ENCODE measurements around the gene CLSTN2.

The CLSTN2 gene

DNA sequence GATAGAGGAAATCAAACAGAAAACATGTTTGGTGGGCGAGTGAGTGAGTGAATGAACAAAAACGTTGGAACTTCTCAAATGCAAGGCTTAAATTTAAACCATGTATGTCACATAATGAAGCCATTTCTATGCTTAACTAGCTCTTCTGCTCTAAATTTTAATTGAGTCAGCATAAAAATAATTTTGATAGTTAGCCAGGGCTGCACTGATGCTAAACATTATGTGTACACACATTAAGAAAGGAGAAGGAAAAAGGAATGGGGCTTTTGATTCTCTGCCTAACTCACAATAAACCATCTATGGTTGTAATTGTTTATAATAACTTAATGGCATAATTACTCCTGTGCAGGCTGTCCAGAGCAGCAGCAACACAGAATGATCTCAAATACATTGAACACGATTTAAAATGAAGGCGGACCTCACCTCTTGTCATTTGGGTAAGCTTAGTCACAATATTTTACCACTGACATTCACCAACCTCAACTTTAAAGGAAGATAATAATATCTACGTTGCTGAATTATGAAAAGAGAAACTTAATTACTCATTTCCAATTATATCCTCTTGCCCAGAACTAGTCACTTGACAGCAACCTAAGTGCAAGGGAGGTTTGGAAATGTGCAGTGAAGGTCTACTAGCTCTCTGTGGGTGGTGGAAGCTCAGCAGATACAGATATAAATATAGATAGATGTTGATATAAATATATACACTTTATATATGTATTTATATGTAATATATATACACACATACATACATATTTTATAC lies 424.4 kb downstream of the CLSTN2 start:
- H3K27me3 Mint-ChIP-seq: no peaks in the 10 kb centered on the region
- H3K4me3 Mint-ChIP-seq: no peak overlapping the region
- CTCF ChIA-PET: no interaction called here
- no peaks in the 10 kb centered on the region for H3K4me1 Mint-ChIP-seq
- H3K27ac Mint-ChIP-seq: no peak overlapping the region
- no peak for DNase-seq
- no peaks in the 10 kb centered on the region for H3K9me3 Mint-ChIP-seq
- H3K36me3 Mint-ChIP-seq: no peaks in the 10 kb centered on the region

DNA sequence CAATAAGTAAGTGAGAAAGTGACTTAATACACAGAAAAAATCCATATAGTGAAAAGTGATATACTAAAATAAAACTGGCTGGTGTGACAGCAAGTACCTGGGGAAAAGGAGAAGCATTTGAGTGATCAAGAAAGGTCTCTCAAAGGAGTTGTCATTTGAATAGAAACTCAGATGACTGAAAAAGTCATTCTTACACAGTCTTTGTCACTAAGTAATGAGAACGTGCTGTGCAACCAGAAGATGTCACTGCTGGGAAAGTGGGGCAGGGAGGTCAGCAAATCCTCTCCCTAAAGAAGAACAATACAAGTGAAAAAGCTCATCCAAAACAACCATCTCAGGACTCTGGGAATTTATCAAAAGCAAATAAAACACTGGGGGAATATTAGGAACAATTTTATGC lies 425.3 kb downstream of the CLSTN2 start:
- Mint-ChIP-seq H3K4me3 (no peak overlapping the region), H3K27me3 (no peaks in the 10 kb centered on the region), H3K9me3 (no peaks in the 10 kb centered on the region), H3K4me1 (no peaks in the 10 kb centered on the region), H3K36me3 (no peaks in the 10 kb centered on the region), H3K27ac (no peak overlapping the region)
- CTCF ChIA-PET: no interaction called here
- DNase-seq: no peak

DNA sequence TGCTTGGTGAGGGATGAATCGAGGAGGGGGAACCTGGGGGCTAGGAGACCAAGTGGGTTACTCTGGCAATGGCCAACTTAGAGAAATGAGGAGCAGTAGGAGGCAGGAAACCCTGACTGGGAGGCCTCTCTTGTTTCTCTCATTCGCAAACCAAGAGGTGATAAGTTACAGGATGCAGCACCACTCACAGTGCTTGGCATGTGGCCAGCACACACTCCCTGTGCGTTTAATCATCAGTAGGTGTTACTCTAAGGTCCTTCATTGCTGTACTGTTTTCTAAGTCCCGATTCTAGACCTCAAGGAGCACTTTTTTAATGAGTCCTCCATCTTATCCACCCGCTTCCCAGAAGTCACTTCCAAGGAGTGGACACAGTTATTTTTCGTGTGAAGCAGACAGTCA lies 428.8 kb downstream of the CLSTN2 start:
- Mint-ChIP-seq H3K9me3 (no peaks in the 10 kb centered on the region), H3K36me3 (no peaks in the 10 kb centered on the region), H3K27me3 (no peaks in the 10 kb centered on the region), H3K4me3 (no peak overlapping the region), H3K27ac (no peak overlapping the region), H3K4me1 (no peaks in the 10 kb centered on the region)
- no peak for DNase-seq
- CTCF ChIA-PET: no interaction called here

DNA sequence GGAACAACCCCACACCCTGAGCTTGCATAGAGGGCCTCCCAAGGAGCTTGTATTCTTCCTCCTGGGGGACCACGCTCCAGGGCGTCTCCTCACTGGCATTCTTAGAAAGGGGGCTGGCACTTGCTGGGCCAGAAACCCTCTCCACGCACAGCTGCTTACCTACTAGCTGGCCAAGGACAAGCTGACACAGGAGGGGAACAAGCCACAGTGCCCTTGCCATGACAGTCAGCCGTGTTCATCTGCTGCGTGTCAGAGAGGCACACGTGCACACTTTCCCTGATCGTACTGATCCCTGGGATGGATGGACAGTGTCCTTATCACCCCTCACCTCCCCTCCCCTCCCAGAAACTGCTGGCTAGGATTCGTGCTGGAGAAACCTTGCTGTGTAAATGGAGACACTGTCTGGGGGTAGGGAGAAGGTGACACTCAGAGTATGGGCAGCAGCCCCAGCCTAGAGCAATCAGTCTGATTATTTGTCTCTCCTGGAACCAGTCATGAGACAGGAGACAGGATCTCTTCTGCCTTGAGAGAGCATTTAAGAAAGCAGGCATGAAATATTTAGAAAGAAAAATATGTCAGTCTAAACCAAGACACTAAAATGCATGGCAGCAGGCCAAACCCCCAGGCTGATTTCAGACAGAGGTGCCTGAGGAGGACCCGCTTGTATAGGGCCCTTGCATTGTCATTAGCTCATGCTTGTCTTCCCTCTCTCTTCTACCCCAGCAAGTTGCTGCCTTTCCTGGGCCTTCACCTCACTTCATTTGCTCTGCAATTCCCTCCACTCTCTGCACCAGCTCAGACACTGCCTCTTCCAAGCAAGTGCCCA lies 431.1 kb downstream of the CLSTN2 start:
- H3K4me1 Mint-ChIP-seq: no peaks in the 10 kb centered on the region
- no peaks in the 10 kb centered on the region for H3K27me3 Mint-ChIP-seq
- H3K9me3 Mint-ChIP-seq: no peaks in the 10 kb centered on the region
- no peak for DNase-seq
- no peaks in the 10 kb centered on the region for H3K36me3 Mint-ChIP-seq
- H3K27ac Mint-ChIP-seq: no peak overlapping the region
- CTCF ChIA-PET: no interaction called here
- no peak overlapping the region for H3K4me3 Mint-ChIP-seq

DNA sequence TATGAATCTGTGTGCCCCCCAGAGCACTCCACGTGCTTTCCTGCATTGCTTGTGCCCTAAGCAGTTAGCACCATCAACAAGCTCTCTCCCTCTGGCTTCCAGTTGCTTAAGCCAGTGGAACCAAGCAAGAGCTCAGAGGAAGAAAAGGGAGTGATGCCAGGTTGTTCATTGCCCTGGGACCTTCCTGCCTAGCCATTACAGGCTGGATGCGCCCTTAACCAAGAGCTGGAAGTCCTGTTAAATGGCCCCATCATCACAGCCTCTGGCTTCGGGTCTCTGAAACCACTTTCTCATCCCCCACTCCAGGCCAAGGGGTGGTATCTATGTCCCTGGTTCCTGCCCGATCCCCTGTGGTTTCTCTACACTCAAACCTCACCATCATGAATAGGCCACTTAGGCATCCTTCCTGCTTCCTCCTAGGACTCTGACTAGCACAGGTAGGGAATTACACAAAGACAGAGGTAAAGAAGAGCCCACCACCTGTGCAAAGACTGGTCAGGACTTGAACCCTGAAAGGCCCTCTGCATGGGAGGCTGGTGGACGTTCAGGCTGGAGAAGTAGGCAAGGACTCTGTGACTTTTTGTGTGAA lies 433.3 kb downstream of the CLSTN2 start:
- DNase-seq: no peak
- Mint-ChIP-seq H3K4me1 (no peaks in the 10 kb centered on the region), H3K4me3 (no peak overlapping the region), H3K36me3 (no peaks in the 10 kb centered on the region), H3K9me3 (no peaks in the 10 kb centered on the region), H3K27me3 (no peaks in the 10 kb centered on the region), H3K27ac (no peak overlapping the region)
- CTCF ChIA-PET: interaction anchor here (0.7 kb wide), 1 partner anchor 176 kb away, joined by 3 read pairs; no protein-coding TSS in a partner anchor

DNA sequence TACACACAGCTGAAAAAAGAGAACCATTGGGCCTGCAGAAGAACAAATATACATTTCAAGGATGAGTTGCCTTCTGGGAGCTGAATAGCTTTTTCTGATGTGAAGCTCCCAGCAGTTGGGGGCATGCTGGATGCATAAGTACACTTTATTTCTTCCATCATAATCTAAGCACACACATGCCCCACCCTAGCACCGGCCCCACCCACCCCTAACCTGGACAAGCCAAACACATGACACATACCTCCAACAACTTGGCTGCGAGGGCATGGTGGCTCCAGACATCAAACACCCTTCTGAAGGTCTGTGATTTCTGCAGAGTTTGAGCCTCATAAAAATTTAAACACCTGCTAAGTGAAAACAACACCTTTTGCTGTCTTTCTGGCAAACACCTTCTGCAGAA lies 435.7 kb downstream of the CLSTN2 start:
- no peaks in the 10 kb centered on the region for H3K4me1 Mint-ChIP-seq
- CTCF ChIA-PET: no interaction called here
- H3K9me3 Mint-ChIP-seq: no peaks in the 10 kb centered on the region
- DNase-seq: no peak
- H3K36me3 Mint-ChIP-seq: no peaks in the 10 kb centered on the region
- no peak overlapping the region for H3K27ac Mint-ChIP-seq
- H3K4me3 Mint-ChIP-seq: no peak overlapping the region
- H3K27me3 Mint-ChIP-seq: no peaks in the 10 kb centered on the region

DNA sequence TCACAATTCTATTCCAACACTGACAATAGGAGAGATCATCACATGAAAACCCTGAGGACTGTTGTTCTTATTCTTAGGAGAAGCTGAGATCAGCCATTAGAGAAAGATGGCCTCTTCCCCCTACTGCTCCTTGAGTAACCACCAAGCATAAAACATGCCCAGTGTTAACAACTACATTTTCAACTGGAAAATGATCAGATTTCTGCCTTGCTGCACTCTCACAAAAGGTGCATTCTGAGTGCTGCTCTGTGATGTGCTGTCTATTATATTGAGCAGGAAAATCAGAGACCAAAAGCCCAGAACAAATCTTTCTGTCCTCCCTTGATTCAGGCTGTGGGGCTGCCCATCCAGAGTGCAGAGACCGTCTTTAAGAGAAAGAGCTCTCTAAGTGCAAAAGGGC lies 438.2 kb downstream of the CLSTN2 start:
- Mint-ChIP-seq H3K4me3 (no peak overlapping the region), H3K36me3 (no peaks in the 10 kb centered on the region), H3K4me1 (no peaks in the 10 kb centered on the region), H3K27me3 (no peaks in the 10 kb centered on the region), H3K9me3 (no peaks in the 10 kb centered on the region), H3K27ac (no peak overlapping the region)
- no peak for DNase-seq
- CTCF ChIA-PET: no interaction called here

DNA sequence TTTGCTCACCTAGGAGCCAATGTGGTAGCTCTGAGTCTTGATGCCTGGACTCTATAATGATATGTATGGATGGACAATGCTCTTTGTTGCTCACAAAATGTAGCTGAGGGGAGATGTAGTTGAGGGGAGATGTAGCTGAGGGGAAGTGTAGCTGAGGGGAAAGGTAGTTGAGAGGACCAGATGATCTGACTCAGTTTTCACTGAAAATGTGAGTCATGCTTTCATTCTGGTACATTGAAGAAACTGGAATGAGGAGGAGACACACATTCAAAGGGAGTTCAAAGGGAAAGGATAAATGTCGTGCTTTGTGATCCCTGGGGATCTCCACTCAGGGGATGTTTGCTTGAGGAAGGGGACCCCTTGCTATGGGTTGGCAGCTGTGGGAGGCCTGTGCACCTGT lies 440.0 kb downstream of the CLSTN2 start:
- H3K36me3 Mint-ChIP-seq: no peaks in the 10 kb centered on the region
- H3K4me3 Mint-ChIP-seq: no peak overlapping the region
- H3K27me3 Mint-ChIP-seq: no peaks in the 10 kb centered on the region
- no peak for DNase-seq
- CTCF ChIA-PET: no interaction called here
- no peaks in the 10 kb centered on the region for H3K4me1 Mint-ChIP-seq
- no peak overlapping the region for H3K27ac Mint-ChIP-seq
- H3K9me3 Mint-ChIP-seq: no peaks in the 10 kb centered on the region

DNA sequence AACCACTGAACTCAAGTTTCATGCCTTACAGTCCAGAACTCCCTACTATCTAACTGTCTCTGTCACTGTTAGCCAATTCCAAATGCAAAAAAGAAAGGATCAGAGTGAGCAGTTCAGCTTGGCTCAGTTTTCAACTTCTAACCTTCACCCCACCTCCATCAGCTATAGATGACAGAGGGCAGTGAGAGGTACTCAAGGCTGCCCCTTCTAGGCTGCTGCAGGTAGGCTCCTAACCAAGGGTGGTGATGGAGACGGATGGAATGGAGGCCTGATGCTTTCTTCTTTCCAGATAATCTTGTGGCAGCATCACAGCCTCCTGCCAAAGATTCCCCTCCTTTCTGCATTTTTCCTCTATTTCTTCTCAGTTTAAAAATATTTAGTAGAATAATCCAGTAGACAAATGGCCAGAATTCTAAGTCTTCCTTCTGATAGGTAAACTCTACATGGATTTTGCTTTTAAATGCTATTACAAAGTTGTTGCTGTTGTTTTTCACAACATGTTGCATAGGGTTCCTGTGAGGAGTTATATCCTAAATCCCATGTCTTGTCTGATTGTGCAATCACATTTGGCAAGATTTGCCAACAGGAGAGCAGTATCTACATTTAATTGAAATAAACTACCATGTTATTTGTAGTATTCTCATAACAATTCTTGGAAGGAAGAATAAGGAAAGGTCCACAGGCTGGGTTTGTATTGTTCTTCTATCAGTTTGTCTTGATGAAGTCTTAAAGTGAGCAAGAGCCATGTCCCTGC lies 441.3 kb downstream of the CLSTN2 start:
- no peaks in the 10 kb centered on the region for H3K4me1 Mint-ChIP-seq
- no peak overlapping the region for H3K4me3 Mint-ChIP-seq
- CTCF ChIA-PET: no interaction called here
- H3K27ac Mint-ChIP-seq: no peak overlapping the region
- H3K36me3 Mint-ChIP-seq: no peaks in the 10 kb centered on the region
- DNase-seq: no peak
- no peaks in the 10 kb centered on the region for H3K9me3 Mint-ChIP-seq
- no peaks in the 10 kb centered on the region for H3K27me3 Mint-ChIP-seq

DNA sequence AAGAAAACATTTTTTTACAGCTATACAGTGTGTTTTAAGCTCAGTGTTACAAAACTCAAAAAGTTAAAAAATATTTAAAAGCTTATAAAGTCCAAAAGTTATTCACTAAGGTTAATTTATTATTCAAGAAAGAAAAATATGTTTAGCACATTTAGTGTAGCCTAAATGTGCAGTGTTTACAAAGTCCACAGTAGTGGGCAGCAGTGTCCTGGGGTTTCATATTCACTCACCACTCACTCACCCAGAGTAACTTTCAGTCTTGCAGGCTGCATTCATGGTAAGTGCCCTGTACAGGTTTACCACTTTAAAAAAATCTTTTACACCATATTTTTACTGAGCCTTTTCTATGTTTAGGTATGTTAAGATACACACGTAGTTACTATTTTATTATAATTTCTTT lies 442.7 kb downstream of the CLSTN2 start:
- no peak for DNase-seq
- no peaks in the 10 kb centered on the region for H3K27me3 Mint-ChIP-seq
- H3K9me3 Mint-ChIP-seq: no peaks in the 10 kb centered on the region
- no peaks in the 10 kb centered on the region for H3K4me1 Mint-ChIP-seq
- no peak overlapping the region for H3K4me3 Mint-ChIP-seq
- CTCF ChIA-PET: no interaction called here
- H3K36me3 Mint-ChIP-seq: no peaks in the 10 kb centered on the region
- no peak overlapping the region for H3K27ac Mint-ChIP-seq

DNA sequence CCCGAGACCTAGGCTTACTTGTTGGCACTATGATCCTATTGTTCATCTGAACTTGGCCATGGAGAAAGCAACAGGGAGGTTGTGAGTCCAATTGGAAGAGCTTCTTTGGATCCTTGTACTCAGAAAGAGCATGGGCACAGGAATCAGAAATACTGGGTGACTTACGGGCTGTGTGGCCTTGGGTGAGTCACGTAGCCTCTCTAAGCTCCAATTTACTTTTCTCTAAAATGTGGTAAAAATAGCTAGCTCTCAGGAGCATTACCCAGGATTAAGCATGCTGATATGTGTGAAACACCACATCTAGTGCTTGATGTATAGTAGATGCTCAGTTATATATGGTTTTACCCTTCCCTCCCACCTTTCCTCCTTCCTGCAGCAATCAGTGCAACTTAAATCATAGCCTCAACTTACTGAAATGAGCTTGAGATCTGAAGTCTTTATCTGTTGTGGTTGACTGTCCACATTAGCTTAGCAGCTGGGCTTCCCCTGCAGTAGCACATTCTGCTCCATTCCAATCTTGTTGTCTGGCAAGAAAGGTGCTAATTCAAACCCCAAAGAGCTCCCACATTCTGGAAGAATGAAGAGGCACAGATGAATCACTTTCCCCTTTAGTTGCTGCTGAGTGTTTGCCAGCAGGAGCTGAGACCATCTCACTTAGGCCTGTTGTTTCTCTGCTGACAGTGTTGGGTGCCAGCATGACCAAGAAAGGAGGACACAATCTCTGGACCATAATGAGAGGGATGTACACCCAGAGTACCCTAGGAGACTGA lies 443.8 kb downstream of the CLSTN2 start:
- Mint-ChIP-seq H3K4me1 (no peaks in the 10 kb centered on the region), H3K27ac (no peak overlapping the region), H3K4me3 (no peak overlapping the region), H3K36me3 (no peaks in the 10 kb centered on the region), H3K27me3 (no peaks in the 10 kb centered on the region), H3K9me3 (no peaks in the 10 kb centered on the region)
- CTCF ChIA-PET: no interaction called here
- DNase-seq: no peak

DNA sequence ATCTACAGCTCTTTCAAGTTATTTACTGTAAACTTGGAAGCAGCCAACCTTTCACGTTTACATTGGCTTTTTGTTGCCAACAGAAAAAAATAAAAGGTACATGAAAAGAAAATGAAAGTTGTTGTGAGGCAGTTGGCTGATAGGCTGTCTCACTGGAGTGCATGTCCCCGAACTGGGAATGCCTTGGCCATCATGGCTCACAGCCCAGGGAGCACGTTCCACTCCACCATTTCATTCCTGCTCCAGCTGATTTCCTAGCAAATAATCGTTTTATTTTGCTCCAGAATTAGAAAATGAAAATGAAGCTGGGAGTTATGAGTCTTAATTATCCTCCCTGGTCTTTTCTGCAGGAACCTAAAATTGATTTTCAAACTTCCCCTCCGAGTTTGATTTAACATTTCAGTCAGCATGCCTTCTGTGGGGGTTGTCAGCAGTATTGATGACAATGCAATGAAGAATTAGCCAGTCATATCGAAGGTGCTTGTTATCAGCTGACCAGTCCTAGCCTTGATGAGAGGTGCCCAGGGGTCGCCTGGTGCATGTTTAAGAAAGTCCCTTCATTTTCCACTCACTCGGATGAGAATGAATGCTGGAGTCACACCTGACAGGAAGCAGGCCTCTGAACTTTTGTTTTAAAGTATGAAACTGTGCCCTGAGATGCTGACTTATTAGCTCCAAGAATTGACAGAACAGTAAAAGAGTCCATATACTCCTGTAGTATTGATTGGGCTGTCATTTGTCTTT lies 449.2 kb downstream of the CLSTN2 start:
- no peaks in the 10 kb centered on the region for H3K36me3 Mint-ChIP-seq
- CTCF ChIA-PET: no interaction called here
- no peak overlapping the region for H3K4me3 Mint-ChIP-seq
- no peak overlapping the region for H3K27ac Mint-ChIP-seq
- no peaks in the 10 kb centered on the region for H3K27me3 Mint-ChIP-seq
- H3K4me1 Mint-ChIP-seq: no peaks in the 10 kb centered on the region
- H3K9me3 Mint-ChIP-seq: no peaks in the 10 kb centered on the region
- DNase-seq: no peak

DNA sequence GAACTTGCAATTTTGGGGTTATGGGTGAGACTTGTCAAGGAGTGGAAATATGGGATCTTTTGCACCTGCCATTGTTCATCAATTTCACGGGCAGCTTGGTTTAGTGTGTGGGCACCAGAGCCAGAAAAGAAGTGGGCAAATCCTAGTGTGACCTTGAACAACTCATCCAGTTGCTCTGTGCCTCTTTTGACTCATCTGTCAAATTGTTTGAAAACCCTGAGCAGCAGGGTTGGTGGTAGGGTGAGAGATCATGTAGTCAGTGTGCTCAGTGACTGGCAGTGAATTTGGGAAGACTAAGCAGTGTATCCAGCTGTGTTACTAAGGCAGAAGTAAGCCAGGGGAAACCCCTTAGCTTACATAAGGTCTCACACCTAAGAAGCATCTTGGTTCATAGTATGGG lies 449.9 kb downstream of the CLSTN2 start:
- no peak for DNase-seq
- no peak overlapping the region for H3K27ac Mint-ChIP-seq
- no peaks in the 10 kb centered on the region for H3K9me3 Mint-ChIP-seq
- CTCF ChIA-PET: no interaction called here
- no peaks in the 10 kb centered on the region for H3K4me1 Mint-ChIP-seq
- H3K4me3 Mint-ChIP-seq: no peak overlapping the region
- no peaks in the 10 kb centered on the region for H3K36me3 Mint-ChIP-seq
- no peaks in the 10 kb centered on the region for H3K27me3 Mint-ChIP-seq

Measured in activated naive CD4-positive, alpha-beta T cell treated with anti-CD3 and anti-CD28 coated beads, Interleukin-2, amount 10 ng/mL, durations not matched to agents 7 days and 5 days (primary cell).